GM12865 (cell line): ENCODE results near the gene EFCC1.
"Not testable (repeated sequence)": the region's sequence is repeated elsewhere in the genome, so short reads cannot be mapped to it uniquely, and the experiment has no call there.

Source experiments
- DNase-seq: peaks from one replicate; pipeline ENCODE4 v3.0.0; 2010; ENCODE audit warnings: low read depth
- H3K4me3 ChIP-seq: 2 replicates; pipeline ENCODE4 v1.5.1; 2011; ENCODE audit warnings: mild to moderate bottlenecking, low read depth, low read length, control low read depth
- TF ChIP-seq, protein P1 (sequence below): IDR thresholded peaks from 2 replicates; pipeline ENCODE4 v1.5.1; 2011; ENCODE audit warnings: low read length, control low read depth, low read depth, inconsistent platforms; ENCODE audit not compliant: insufficient read depth; ENCODE audit errors: missing control alignments

Gene EFCC1

DNA sequence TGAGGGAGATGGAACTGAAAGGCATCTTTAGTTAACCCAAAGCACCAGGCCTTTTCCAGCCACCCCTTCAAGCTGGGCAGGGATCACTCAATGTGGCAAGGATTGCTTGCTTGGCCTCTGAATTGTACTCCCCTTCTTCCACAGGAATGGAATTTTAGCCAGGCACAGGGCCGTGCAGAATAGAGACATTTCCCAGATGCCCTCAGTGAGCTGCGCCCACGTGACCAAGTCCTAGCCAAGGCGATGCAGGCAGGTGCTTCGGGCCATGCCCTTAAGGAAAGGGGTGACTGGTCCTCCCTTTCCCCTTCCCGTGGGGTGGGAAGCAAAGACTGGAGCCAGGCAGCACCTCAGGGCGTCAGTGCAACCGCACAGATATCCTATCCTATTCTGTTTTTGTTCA lies 77.4 kb downstream of the EFCC1 start:
- DNase-seq: no peak
- TF ChIP-seq, protein P1, sequence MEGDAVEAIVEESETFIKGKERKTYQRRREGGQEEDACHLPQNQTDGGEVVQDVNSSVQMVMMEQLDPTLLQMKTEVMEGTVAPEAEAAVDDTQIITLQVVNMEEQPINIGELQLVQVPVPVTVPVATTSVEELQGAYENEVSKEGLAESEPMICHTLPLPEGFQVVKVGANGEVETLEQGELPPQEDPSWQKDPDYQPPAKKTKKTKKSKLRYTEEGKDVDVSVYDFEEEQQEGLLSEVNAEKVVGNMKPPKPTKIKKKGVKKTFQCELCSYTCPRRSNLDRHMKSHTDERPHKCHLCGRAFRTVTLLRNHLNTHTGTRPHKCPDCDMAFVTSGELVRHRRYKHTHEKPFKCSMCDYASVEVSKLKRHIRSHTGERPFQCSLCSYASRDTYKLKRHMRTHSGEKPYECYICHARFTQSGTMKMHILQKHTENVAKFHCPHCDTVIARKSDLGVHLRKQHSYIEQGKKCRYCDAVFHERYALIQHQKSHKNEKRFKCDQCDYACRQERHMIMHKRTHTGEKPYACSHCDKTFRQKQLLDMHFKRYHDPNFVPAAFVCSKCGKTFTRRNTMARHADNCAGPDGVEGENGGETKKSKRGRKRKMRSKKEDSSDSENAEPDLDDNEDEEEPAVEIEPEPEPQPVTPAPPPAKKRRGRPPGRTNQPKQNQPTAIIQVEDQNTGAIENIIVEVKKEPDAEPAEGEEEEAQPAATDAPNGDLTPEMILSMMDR: no peak
- H3K4me3 ChIP-seq: no peak overlapping the region

DNA sequence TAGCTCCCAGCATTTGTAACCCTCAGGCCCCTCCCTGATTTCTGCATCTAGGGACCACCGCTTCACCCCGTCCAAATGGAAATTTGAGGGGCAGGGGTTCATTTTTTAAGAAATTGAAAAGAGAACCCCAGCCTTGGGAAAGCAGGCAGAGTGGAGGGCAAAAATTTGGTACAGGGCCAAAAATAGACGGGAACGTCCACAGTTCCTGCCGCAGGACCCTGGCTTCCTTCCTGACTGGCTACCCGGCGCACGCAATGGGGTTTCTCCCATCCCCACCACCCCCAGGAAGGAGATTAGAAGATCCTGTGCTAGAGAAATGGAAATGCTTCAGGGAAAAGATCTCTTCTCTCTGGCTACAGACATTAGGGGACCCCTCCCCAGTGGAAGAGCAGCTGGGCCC lies 80.4 kb downstream of the EFCC1 start:
- H3K4me3 ChIP-seq: no peak overlapping the region
- DNase-seq: no peak
- TF ChIP-seq, protein P1: no peak

DNA sequence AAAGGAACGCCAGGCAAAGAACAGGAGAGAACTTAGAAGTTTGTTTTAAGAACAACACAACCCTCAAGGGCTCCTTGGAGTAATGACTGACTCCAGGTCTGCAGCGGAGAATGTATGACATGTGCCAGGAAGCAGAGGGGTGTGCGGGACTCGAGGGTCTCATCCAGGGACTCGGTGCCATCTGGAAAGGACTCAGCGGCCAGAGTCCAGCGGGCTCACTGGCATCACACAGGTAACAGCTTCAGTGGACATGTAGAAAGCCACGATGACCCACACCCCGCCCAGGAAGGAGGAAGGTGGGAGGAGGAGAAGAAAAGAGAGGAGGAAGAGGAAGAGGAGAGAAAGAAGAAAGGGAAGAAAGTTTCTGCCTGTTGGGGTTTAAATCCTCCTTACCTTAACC lies 80.9 kb downstream of the EFCC1 start:
- DNase-seq: no peak
- H3K4me3 ChIP-seq: no peak overlapping the region
- TF ChIP-seq, protein P1: no peak

DNA sequence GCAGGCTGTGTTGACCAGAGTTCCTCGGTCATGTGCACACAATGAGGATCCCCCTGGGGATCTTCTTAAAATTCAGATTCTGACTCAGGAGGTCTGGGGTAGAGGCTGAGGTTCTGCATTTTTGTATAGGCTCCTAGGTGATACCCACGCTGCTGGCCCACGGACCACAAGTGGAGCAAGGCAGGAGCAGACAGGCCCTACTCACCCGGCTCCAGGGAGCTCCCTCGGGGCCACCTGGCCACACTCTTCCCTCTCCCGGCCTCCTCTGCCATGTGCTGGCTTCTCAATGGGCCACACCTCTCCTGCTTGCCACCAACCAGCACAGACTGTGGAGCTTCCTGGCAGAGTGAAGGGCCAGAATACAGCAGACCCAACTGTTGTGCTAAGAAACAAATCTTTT lies 83.4 kb downstream of the EFCC1 start:
- DNase-seq: no peak
- no peak overlapping the region for H3K4me3 ChIP-seq
- TF ChIP-seq, protein P1: no peak

DNA sequence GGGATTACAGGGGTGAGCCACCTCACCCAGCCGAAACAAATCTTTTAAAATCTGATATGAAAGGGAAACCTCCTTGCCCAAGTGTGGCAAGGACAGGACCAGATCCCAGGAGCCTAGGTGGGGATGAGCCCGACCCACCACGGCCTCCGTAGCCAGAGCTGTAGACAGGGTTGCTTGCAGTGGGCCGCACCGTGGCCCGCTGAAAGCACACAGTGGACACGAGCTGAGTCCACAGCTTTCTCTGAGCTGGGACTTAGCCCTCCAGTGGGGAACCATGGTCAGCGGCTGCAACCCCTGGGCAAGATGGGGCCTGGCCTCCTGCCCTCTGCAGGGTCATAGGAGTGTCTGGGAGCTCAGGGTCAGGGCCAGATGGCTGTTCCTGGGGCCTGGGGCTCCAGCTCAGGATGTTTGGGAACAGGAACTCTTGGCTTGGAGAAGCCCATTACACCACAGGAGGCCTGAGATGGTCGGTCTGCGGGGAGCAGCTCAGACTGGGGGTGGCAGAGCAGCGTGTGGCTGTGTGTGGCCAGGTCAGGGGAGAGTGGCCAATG lies 84.1 kb downstream of the EFCC1 start:
- DNase-seq: no peak
- TF ChIP-seq, protein P1: no peak

DNA sequence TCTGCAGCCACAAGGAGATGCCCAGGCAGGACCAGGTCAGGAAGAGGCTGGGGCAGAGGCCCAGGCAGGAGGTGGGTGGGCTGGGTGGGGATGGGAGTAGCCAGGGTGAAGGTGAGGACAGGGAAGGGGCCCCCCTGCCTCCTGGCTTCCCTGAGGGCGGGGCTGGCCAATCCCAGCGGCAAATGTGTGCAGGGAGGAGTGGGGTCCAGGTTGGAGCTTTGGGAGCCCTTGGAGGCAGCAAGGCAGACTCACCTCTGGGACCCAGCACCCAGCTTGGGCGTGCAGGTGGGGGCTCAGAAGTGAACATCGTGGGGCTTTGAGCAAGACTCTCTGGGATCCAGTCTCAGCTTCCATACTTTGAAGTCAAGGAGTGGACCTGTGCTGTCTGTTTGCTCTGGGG lies 84.7 kb downstream of the EFCC1 start:
- no peak for DNase-seq
- no peak overlapping the region for H3K4me3 ChIP-seq
- TF ChIP-seq, protein P1: no peak

More for the DNA sequence above, 84.1 kb downstream of the EFCC1 start:
- no peak overlapping the region for H3K4me3 ChIP-seq

DNA sequence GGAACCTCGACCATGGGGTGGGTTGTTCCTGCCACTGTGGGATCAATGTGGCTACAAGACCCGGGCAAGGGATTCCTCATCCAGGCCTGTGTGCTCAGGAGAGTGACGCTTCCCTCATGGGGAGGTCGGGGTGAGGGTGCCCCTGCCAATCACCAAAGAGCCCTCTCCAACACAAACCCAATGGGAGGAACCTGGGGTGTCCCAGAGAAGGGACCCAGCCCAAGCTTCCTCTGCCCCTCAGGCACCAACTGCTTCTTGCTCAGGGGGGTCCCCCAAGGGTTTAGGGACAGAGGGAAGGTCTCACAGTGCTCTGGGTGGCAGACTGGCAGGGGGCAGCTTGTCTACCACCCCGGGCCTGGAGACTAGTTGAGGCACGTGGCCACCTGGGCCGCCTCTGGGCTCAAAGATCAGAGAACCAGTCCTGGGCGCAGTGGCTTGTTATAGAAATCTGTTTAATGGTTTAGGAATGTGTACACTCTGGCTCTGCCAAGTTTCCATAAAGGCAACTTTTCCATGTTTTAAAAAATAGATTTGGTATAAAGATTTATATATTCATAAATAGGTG lies 86.1 kb downstream of the EFCC1 start:
- TF ChIP-seq, protein P1: no peak
- H3K4me3 ChIP-seq: no peak overlapping the region
- no peak for DNase-seq

DNA sequence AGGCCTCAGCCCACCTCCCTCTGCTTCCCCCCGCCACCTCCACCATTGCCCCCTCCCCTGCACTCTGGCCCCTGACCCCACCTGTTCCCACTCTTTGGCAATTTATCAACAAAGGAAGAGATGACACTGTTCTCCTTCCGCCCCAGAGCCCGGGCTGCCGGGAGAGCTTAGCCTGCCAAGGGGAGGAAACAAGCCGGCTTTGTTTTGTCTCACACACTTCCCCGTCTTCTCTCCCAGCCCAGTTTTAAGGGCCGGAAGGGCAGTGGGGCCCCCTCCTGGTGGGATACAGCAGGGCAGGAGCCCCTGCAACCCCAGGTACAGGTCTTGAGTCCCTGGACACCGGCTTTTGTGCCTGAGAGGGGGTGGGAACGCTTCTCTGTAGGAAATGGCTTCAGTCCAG lies 86.8 kb downstream of the EFCC1 start:
- DNase-seq, H3K4me3 ChIP-seq: not testable (repeated sequence)

DNA sequence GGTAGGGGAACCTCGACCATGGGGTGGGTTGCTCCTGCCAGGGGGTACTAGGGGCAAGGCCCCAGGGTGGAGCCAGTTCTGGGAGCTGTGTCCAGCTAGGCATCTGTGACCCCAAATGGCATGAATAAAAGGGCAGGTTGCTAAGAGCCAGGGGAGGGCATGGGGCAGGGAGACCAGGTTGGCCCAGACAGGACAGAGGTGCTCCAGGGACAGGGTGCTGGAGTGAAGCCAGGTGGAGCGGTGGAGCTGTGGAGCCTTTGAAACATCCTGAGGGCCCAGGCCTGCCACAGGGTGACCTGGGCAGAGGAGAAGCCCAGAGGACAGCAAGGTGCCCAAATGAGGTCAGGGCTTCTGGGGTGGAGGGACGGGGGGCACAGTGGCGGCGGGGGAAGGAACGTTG lies 87.2 kb downstream of the EFCC1 start:
- not testable (repeated sequence) for DNase-seq, H3K4me3 ChIP-seq
